Astrocyte of the spinal cord (primary cell): ENCODE measurements around the gene FMN2.
A peak's percentile ranks its signal among the peaks of the same experiment; 100 is the strongest.

Experiments
- DNase-seq: peaks from one replicate; pipeline ENCODE4 v3.0.0; 2011; ENCODE audit warnings: low read depth, low spot score
- H3K4me3 ChIP-seq: 2 replicates; pipeline ENCODE4 v1.5.1; 2011; ENCODE audit warnings: low read depth, mild to moderate bottlenecking, low read length, moderate library complexity
- in situ Hi-C: cut with HindIII; loops from 2 replicates; pipeline ENCODE4 v1.10.0; 2017; ENCODE audit warnings: low sequenced_read_pairs
- TF ChIP-seq, protein P1 (sequence below): IDR thresholded peaks from 2 replicates; pipeline ENCODE4 v1.5.1; 2012; ENCODE audit warnings: low read depth, mild to moderate bottlenecking, low read length, inconsistent platforms

Gene FMN2

DNA sequence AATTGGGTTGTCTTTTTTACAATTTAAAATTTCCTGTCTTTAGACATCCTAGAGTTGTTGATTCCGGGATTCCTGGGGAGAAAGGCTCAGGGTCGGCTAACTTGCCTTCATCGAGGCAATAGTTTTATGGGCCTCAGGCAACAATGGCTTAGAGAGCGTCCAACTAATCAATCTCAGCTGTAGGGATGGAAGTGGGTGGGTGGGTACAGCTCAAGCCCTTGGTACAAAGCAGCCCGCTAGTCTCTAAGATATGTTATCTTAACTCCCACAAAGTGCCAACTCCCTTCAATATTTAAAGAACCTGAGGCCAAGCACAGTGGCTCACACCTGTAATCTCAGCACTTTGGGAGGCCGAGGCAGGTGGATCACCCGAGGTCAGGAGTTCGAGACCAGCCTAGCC lies 6.9 kb upstream of the FMN2 start:
- in situ Hi-C loops: no loop called here
- no peak for DNase-seq

DNA sequence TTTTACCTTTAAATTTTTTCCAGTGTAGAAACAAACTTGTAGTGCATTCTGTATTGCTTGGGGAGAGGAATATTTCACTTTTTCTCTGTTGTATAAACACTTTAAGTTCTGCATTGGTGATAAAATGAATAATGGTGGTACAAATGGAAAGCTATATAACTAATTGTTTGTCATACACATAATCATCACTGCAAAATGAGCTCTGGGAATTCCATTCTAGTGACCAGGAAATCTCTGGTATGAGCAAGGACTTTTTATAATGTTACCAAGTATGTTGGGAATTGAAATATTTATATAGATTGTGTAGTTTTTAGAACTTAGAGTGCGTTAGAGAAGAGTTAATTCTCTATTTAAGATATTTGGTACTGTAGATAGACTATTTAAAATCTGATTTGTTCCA lies 5.0 kb upstream of the FMN2 start:
- TF ChIP-seq, protein P1, sequence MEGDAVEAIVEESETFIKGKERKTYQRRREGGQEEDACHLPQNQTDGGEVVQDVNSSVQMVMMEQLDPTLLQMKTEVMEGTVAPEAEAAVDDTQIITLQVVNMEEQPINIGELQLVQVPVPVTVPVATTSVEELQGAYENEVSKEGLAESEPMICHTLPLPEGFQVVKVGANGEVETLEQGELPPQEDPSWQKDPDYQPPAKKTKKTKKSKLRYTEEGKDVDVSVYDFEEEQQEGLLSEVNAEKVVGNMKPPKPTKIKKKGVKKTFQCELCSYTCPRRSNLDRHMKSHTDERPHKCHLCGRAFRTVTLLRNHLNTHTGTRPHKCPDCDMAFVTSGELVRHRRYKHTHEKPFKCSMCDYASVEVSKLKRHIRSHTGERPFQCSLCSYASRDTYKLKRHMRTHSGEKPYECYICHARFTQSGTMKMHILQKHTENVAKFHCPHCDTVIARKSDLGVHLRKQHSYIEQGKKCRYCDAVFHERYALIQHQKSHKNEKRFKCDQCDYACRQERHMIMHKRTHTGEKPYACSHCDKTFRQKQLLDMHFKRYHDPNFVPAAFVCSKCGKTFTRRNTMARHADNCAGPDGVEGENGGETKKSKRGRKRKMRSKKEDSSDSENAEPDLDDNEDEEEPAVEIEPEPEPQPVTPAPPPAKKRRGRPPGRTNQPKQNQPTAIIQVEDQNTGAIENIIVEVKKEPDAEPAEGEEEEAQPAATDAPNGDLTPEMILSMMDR: no peak
- in situ Hi-C loops: no loop called here
- no peak for DNase-seq
- no peak overlapping the region for H3K4me3 ChIP-seq

More for the DNA sequence above, 6.9 kb upstream of the FMN2 start:
- no peak overlapping the region for H3K4me3 ChIP-seq
- TF ChIP-seq, protein P1: no peak

- TF ChIP-seq, protein P1: no peak
- DNase-seq: no peak
- H3K4me3 ChIP-seq: no peak overlapping the region
- in situ Hi-C loops: no loop called here
Observed at GRCh38 chr1:240090014-240090413, 1.7 kb upstream of the FMN2 start.

GRCh38 chr1:240090957-240091600 lies 604 bp upstream of the FMN2 start:
- TF ChIP-seq, protein P1: no peak
- in situ Hi-C loops: no loop called here
- peak overlapping the region; percentile 66 for H3K4me3 ChIP-seq
- DNase-seq: no peak

DNA sequence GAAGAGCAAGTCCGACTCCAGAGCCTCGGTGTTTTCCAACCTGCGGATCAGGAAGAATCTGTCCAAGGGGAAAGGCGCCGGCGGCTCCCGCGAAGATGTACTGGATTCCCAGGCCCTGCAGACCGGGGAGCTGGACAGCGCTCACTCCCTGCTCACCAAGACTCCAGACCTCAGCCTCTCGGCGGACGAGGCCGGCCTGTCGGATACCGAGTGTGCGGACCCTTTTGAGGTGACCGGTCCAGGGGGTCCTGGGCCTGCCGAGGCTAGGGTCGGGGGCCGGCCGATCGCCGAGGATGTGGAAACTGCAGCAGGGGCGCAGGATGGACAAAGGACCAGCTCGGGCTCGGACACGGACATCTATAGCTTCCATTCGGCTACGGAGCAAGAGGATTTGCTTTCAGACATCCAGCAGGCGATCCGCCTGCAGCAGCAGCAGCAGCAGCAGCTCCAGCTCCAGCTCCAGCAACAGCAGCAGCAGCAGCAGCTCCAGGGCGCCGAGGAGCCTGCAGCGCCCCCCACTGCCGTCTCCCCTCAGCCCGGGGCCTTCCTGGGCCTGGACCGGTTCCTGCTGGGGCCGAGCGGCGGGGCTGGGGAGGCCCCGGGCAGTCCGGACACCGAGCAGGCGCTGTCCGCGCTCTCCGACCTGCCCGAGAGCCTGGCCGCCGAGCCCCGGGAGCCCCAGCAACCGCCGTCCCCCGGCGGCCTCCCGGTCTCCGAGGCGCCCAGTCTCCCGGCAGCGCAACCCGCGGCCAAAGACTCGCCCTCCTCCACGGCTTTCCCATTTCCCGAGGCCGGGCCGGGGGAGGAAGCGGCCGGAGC lies 827 bp downstream of the FMN2 start:
- peak; percentile 77 for DNase-seq
- TF ChIP-seq, protein P1: peak; percentile 50
- peak overlapping the region; percentile 66 for H3K4me3 ChIP-seq
- in situ Hi-C loops: no loop called here

DNA sequence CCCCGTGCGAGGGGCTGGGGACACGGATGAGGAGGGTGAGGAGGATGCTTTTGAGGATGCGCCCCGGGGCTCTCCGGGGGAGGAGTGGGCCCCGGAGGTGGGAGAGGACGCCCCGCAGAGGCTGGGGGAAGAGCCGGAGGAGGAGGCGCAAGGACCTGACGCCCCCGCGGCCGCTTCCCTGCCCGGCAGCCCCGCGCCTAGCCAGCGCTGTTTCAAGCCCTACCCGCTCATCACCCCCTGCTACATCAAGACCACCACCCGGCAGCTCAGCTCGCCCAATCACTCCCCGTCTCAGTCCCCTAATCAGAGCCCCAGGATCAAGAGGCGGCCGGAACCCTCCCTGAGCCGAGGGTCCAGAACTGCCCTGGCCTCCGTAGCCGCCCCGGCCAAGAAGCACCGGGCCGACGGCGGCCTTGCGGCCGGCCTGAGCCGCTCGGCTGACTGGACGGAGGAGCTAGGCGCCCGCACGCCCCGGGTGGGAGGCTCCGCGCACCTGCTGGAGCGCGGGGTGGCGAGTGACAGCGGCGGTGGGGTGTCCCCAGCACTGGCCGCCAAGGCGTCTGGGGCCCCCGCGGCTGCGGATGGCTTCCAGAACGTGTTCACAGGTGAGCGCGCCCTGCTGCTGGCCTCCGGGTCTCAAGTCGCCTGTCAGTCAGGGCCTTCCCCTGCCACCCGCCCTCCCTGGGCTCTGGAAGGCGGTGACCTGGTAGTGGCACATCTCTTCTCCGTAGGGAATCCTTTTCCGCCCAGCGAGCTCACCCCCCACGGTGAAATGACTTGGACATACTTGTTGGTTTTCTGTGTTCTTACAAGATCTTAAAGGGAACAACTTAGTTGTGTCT lies 1.7 kb downstream of the FMN2 start:
- in situ Hi-C loops: no loop called here
- TF ChIP-seq, protein P1: no peak
- peak; percentile 56 for DNase-seq
- peak overlapping the region; percentile 66 for H3K4me3 ChIP-seq
